HG03457 (cell line): ENCODE measurements around the gene LIAS.
"Not testable (repeated sequence)": the region's sequence is repeated elsewhere in the genome, so short reads cannot be mapped to it uniquely, and the experiment has no call there.

Experiments
- ATAC-seq: cut with Tn5 transposase; IDR thresholded peaks from one replicate; pipeline ENCODE4 v1.9.1; 2021; ENCODE audit warnings: moderate number of reproducible peaks; ENCODE audit not compliant: unreplicated experiment

Gene LIAS

GRCh38 chr4:39495446-39496213, 36.8 kb downstream of the LIAS start:
- no peak for ATAC-seq

- no peak for ATAC-seq
These were observed 39.3 kb downstream of the LIAS start for GRCh38 chr4:39497909-39498726.

GRCh38 chr4:39498727-39499020, 39.8 kb downstream of the LIAS start:
- no peak for ATAC-seq

DNA sequence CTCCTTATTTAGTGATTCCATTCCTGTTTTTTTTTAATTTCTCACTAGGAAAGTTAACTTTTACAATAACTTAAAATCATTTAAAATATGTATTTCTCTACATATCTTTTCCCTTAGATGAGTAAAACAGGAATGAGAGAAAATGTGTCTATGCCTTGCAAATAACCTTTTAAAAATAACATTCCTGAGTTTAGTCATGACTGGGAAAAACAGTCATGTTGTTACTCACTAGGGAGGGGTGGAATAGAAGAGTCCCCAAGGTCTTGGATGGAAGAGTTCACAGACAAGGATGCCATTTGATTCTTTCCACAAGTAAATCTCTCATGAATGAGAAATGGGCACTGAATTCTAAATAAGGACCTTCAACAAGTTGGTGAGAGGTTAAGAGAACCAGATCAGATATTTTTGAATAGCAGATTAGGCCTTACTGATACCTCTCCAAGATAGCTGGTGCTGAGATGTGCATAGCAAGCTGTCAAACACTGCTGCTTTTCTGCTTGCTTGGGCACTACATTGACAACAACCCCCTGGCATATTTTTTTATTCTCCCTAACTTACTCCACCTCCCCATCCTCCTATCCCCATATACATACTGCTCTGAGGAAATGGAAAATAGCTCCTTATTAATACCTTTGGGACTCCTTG, 43.3 kb downstream of the LIAS start:
- ATAC-seq, result no peak

DNA sequence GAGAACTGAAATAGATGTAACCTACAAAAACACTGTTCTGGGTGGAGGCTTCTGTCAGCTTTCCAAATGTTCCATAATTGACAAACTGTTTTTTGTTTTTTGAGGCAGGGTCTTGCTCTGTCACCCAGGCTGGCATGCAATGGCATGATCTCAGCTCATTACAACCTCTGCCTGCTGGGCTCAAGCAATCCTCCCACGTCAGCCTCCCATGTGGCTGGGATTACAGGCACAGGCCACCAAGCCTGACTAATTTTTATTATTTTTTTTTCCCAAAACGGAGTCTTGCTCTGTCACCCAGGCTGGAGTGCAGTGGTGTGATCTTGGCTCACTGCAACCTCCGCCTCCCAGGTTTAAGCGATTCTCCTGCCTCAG, 43.8 kb downstream of the LIAS start:
- ATAC-seq, result not testable (repeated sequence)

DNA sequence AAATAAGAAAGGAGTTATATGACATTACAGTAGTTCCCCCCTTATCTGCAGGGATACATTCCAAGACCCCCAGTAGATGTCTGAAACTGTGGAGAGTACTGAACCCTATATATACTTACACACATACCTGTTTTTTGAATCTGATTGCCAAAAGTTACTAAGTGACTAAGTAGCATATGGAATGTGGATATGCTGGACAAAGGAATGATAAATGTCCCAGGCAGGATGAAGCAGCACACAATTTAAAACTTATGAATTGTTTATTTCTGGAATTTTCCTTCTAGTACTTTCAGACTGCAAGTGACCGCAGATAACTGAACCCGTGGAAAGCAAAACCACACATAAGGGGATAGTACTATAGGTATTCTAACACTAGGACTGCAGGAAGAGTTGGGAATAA, 45.7 kb downstream of the LIAS start:
- ATAC-seq, result no peak

DNA sequence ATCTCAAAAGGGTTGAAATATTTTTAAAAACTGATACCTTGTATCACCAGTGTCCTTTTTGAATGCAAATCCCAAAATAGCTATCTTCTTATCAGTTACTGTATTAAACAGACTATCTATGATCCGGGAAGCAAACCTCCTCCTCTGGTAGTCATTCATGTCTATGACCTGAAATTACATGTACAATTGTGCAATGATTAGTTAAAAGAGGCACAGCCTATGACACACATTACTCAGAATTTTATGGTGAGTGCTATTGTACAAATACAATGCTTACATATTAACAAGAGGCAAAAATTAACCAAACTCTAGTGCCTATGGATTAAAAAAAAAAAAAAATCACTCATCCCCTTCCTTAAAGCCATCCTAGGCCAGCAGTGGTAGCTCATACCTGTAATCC, 46.7 kb downstream of the LIAS start:
- ATAC-seq, result no peak

- ATAC-seq, result no peak
These were observed 51.6 kb downstream of the LIAS start for GRCh38 chr4:39510348-39510929.

DNA sequence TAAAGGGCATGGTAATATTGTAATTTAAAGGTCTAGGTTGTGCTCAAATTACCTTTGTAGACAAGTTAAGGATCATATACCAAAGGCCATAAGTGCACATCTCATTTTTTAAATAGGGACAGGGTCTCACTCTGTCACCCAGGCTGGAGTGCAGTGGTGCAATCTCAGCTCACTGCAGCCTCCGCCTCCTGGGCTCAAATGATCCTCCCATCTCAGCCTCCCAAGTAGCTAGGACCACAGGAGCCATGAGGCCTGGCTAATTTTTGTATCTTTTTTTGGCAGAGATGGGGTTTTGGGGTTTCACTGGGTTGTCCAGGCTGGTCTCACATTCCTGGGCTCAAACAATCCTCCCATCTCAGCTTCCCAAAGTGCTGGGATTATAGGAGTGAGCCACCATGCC, 55.4 kb downstream of the LIAS start:
- not testable (repeated sequence) for ATAC-seq

- no peak for ATAC-seq
These were observed 56.1 kb downstream of the LIAS start for GRCh38 chr4:39514888-39515401.

GRCh38 chr4:39515669-39516401, 57.0 kb downstream of the LIAS start:
- ATAC-seq, result not testable (repeated sequence)

DNA sequence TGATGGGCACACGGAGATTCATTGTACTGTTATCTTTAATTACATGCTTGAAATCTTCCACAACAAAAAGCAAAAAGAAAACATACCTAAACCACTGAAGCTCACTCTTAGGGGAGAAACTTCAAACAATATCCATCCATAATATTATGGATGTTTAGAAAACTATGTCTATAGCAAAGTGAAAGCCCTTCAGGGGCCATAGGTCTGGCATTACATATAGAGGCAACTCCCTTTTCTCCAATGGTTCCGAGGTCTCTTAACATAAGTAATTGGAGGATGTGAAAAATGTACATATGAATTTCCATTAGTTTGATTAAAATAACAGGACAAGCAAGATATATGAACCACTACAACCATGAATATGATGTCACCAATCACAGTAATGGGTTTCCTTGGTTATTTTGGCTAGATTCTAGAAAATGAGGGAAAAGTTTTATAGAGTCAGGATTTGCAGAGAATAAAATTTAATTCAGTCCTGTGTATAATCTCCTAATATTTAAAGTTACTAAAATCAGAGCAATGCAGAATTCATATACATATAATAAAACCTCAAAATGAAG, 57.6 kb downstream of the LIAS start:
- no peak for ATAC-seq

GRCh38 chr4:39518484-39518883, 59.6 kb downstream of the LIAS start:
- no peak for ATAC-seq

- ATAC-seq, result no peak
These were observed 62.5 kb downstream of the LIAS start for GRCh38 chr4:39521253-39521919.

DNA sequence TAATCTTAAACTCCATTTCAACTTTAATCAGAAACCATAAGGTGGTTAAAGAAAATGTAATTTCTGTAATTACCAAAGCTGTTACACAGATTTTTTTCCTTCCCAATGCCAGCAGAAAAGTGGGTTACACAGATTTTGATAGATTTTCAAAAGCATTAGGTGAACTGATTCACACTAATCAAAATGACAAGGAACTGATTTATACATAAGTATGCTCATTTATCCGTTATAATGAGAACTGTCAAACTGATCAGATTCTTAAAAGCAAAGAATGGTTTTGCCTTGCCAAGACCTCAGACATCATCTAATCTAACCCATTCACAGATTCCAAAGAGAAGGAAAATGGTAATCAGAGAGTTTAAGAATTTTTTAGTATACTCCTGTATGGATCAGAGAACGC, 63.2 kb downstream of the LIAS start:
- no peak for ATAC-seq

DNA sequence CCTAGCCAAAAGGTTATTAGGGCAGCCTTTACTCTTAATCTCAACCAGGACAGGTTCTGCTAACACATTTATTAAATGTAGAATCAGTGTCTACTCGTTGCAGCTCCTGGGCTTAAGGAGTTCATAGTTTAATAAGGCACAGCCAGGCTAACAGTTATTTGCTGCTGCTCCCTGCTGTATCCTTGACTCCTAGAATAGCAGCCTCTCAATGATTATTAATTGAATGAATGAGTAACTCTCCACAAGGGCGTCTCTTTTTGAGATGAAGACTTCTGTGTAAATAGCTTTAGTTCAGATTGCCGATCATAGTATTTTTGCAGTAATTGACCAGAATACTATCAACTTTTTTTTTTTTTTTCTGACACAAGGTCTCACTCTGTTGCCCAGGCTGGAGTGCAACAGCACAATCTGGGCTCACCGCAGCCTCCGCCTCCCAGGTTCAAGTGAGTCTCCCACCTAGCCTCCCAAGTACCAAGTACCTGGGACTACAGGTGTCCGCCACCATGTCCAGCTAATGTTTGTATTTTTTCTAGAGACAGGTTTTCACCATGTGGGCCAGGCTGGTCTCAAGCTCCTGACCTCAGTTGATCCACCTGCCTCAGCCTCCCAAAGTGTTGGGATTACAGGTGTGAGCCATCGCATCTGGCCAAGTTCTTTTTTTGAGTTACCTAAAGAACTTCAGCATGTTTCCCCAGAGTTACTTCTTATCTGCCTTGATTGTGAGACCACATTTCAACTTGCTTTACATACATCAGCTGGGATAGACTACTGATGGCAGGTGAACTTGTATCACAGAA, 65.5 kb downstream of the LIAS start:
- ATAC-seq, result no peak

- no peak for ATAC-seq
These were observed 67.2 kb downstream of the LIAS start for GRCh38 chr4:39525822-39526690.

DNA sequence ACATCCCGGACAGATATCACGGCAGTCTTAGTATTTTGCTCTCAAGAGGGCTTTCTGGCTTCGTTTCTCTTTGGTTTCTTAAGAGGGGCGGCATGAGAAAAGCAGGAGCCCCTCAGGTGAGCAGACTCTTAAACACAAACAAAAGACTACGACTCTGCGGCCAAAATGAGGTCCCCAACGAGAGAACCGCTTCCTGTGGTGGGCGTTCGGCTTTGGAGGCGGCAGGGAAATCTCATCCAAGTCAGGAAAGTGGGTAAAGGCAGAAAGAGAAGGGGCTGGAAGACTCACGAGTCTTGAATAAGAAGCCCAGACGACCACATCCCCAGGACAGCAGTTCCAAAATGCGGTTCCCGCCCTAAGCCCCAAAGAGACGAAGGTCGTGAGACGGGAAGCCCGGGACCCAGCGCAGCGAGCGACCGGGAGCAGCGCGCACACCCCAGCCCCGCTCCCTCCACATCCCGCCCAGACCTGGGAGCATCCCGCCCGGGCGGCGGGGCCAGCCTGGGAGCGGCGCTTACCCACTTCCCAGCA, 68.0 kb downstream of the LIAS start:
- peak; percentile 14 for ATAC-seq
